HG03575 (cell line): ENCODE results near the gene ZNF490.
"Not testable (repeated sequence)": the region's sequence is repeated elsewhere in the genome, so short reads cannot be mapped to it uniquely, and the experiment has no call there.

Experiments
- ATAC-seq: cut with Tn5 transposase; IDR thresholded peaks from one replicate; pipeline ENCODE4 v1.9.1; 2021; ENCODE audit not compliant: unreplicated experiment, insufficient number of reproducible peaks, low FRiP score; ENCODE audit errors: extremely low read depth

ZNF490 gene

DNA sequence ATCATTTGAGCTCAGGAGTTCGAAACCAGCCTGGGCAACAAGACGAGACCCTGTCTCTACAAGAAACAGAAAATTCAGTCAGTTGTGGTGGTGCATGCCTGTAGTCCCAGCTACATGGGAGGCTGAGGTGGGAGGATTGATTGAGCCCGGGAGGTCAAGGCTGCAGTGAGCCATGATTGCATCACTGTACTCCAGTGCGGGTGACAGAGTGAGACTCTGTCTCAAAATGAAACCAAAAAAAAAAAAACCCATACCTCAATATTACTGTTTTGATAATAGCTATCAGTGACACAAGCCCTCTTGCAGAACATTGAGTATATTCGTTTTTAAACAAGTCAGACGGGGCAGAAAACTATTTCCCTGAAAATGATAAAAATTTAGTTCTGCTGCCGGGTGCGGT lies 16.3 kb upstream of the ZNF490 start:
- no peak for ATAC-seq

DNA sequence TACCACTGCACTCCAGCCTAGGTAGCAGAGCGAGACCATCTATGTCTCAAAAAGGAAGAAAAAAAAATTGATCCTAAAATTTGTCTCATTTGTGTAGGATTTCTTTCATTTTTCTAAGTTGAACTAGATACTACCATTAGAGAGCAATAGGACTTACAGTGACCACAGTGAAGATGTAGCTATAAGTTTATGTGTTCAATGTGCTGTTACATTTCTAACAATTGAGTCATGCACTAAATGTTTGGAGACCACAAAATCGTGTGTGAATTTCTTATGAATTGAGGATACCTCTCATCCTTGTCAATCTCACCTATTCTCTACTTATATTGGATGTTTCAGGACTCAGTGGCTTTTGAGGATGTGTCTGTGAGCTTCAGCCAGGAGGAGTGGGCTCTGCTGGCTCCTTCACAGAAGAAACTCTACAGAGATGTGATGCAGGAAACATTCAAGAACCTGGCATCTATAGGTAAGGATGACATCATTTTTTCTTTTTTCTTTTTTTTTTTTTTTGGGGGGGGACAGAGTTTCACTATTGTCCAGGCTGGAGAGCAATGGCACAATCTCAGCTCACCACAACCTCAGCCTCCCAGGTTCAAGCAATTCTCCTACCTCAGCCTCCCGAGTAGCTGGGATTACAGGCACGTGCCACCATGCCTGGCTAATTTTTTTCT lies 12.9 kb upstream of the ZNF490 start:
- ATAC-seq = no peak

DNA sequence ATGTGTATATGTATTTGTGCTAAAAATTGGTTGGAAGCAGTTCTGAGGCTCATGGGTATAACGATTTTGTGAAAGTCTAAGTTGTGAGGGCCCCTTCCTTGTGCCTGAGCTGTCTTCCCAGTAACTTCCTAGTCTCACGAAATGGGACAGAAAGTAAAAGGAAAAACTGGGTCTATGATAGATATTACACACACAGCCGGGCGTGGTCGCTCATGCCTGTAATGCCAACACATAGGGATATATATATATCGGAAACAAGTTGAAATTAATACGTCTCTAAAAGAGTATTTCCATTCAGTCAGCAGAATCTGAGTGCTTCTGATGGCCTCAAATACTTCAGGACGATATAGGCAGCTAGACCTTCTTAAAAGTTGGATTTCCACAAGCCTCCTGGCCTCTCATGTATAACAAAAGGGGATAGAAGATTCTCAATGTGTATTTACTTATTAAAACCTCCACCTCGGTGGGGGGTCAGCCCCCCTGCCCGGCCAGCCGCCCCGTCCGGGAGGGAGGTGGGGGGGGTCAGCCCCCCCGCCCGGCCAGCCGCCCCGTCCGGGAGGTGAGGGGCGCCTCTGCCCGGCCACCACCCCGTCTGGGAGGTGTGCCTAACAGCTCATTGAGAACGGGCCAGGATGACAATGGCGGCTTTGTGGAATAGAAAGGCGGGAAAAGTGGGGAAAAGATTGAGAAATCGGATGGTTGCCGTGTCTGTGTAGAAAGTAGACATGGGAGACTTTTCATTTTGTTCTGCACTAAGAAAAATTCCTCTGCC lies 10.8 kb upstream of the ZNF490 start:
- ATAC-seq = not testable (repeated sequence)

DNA sequence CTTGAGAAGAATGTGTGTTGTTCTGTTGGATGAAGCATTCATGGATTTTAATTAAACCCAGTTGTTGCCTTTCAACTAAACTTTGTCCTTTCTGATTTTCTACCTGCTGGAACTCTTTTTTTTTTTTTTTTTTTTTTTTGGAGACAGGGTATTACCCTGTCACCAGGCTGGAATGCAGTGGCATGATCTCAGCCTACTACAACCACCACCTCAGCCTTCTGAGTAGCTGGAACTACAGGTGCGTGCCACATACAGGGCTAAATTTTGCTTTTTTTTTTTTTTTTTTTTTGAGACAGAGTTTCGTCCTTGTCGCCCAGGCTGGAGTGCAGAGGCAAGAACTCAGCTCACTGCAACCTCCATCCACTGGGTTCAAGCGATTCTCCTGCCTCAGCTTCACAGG lies 7.0 kb upstream of the ZNF490 start:
- no peak for ATAC-seq

DNA sequence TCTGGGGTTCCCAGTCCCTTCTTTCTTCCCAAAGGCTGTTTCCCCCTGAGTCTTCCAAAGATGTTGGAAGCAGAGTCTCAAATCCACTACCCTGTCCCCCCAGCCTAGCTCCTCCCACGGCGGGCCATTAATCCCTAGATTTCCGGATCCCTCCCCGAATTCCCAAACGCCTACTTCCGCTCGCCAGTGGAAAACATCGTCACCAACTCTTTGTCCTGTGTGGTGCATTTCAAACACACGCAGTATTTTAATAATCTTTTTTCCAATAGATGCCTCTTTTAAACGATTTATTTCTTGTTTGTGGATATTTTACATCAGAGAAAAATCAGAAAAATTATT lies 717 bp upstream of the ZNF490 start:
- ATAC-seq = no peak

DNA sequence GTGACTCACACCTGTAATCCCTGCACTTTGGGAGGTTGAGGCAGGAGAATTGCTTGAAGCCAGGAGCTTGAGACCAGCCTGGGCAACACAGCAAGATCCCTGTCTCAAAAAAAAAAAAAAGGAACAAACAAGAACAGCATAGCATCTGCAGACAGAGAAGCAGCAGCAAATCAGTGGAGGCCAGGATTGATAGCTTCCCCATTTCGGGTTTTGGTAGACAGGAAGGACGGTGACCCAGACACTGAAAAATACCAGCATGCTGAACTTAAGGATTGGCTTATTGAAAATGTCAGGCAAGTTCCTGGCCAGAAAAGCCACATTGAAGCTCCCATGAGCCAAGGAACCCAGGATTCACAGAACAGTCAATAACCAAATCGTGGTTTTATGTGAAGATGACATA lies 3.0 kb downstream of the ZNF490 start:
- no peak for ATAC-seq

DNA sequence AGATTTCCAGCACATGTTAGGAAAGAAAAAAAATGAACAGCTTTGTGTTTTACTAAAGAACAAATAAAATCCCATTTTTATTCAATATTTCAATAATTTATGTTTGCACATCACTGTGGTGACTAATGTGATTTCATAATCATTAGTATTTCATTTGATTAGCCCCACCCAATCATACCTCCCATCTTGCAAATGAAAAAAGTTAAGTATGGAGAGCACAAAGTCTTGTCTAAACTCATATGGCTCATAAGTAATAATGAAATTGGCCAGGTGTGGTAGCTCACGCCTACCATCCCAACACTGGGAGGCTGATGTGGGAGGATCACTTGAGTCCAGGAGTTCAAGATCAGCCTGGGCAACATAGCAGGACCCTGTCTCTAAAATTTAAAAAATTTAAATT lies 3.8 kb downstream of the ZNF490 start:
- no peak for ATAC-seq

DNA sequence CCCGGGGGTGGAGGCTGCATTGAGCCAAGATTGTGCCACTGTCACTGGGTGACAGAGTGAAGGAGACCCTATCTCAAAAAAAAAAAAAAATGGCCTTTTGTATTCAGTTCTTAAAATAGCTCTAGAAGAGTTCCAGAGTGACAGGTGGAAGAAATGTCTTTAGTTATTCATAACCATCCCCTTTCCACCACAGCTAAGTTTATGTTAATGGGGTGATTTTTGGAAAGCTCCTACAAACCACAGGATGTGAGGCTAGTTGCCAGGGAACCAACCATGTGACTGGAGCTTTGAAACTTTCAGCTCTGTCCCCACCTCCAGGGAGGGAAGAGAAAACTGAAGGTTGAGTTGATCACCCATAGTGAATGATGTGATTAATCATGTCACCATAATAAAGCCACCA lies 6.9 kb downstream of the ZNF490 start:
- ATAC-seq = no peak

DNA sequence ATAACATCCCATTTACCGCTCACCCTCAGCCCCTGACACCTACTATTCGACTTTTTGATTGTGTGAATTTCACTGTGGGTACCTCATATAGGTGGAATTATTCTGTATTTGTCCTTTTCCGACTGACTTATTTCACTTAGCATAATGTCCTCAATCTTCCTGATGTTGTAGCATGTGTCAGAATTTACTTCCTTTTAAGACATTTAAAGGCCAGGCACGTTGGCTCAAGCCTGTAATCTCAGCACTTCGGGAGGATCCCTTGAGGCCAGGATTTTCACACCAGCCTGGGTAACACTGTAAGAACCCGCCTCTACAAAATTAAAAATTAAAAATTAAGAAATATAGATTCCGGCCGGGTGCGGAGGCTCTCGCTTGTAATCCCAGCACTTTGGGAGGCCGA lies 13.0 kb downstream of the ZNF490 start:
- ATAC-seq = no peak

DNA sequence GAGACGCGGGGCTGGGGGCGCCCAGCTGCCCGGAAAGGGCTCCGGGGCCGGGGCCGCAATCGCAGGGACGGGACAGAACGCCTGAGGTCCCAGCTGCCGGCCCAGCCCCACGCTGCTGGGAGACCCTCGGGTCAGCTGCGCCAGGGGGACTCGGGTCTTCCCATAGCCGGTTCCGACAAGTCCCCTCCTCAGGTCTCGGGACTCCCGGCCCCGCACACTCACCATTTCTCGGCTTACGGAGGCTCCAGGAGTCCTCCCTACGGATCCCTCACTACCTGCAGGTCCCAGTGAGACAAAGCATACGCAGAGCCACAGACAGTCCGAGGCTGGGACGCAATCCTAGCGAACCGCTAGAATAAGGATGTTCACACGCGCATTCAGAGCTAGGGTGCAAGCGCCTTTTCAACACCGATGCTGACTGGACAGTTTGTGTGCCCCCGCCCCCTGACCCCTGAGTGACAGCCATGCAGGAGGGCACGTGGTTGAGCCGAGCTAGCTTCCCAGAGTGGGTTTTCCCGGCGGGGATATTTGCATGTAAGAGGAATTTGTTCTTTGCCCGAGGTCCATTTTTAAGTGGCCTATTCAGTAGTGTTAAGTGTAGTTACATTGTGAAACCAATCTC lies 13.6 kb downstream of the ZNF490 start:
- ATAC-seq = no peak

DNA sequence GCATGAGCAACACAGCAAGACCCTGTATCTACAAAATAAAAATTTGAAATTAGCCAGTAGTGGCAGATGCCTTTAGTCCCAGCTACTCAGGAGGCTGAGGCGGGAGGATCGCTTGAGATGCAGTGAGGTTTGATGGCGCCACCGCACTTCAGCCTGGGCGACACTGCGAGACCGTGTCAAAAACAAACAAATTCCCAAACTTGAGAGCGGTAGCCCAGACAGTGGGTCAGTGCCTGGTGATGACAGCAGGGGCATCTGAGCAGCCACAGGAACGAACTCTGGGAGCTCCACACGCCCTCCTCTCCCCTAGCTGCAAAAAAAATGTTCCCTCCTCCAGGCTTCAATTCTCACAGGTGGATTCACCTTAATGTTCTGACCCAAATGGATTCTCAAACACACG lies 14.1 kb downstream of the ZNF490 start:
- ATAC-seq = no peak

DNA sequence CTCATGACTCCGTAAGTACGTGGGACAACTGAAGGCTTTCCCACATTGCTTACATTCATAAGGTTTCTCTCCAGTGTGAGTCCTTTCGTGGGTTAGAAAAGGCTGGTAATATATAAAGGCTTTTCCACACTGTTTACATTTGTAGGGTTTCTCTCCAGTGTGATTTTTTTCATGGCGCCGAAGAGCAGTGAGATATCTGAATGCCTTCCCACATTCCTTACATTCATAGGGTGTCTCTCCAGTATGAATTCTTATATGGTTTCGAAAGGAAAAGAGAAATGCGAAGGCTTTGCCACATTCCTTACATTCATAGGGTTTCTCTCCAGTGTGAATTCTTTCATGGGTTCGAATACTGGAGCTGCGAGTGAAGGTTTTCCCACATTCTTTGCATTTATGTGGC lies 29.5 kb downstream of the ZNF490 start:
- no peak for ATAC-seq

DNA sequence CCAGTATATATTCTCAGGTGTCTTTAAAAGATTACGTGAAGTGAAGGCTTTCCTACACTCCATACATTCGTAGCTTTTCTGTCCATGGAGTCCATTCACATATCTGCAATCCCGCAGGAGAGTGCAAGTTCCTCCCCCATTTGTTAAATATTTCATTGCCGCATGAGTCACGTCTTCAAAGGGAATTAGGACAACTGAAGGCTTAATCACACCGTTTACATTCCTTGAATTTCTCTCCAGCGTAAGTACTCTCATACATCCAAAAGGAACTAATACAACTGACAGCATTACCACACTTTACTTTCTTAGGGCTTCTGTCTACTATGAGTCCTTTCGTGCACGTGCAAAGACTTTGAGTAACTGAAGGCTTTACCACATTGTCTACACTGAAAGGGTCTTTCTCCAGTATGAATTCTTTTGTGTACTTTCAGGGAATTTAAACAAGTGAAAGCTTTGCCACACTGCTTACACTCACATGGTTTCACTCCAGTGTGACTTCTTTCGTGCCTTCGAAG lies 30.4 kb downstream of the ZNF490 start:
- no peak for ATAC-seq

DNA sequence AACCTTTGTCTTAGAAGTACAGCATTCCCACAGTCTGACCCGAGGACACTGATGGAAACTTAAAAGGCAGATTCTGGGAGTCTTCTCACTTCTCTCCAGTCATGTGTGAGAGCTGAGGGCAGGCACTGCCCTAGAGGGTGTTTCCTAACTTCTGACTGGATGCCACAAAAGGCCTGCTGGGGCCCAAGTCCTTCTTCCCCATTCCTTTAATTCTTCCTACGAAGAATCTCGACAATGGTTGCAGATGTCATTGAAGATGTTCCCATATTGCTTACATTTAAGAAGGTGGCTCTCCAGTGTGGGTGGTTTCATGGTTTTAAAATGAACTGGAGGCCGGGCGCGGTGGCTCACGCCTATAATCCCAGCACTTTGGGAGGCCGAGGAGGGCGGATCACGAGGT lies 32.0 kb downstream of the ZNF490 start:
- ATAC-seq = no peak

DNA sequence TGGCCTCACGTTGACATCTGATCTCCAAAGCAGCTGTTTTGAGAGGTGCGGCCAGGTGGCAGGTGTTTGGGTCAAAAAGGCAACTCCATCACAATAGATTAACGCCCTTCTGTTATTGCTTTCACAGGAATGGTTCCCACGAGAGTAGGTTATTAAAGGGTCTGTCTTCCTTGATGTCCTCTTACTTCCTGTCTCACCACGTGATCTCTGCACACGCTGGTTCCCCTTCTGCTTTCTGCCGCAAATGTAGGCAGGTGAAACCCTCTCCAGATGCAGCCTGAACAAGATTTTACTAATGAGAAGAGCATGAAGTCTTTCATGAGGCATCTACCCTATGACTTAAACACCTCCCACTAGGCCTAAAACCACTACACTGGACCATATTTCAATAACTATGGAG lies 36.6 kb downstream of the ZNF490 start:
- ATAC-seq = no peak

DNA sequence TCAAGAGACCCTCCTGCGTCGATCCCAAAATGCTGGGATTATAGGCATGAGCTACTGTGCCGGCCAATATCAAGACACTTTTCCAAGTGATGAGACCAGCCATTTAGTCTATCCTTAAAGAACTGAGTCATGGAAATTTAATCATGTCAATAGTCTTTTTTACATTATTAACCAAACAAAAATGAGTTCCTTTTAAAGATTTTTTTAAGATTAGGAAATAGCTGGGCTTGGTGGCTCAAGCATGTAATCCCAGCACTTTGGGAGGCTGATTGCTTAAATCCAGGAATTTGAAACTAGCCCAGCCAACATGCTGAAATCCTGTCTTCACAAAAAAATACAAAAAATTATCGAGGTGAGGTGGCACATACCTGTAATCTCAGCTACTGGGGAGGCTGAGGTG lies 42.7 kb downstream of the ZNF490 start:
- ATAC-seq = no peak

DNA sequence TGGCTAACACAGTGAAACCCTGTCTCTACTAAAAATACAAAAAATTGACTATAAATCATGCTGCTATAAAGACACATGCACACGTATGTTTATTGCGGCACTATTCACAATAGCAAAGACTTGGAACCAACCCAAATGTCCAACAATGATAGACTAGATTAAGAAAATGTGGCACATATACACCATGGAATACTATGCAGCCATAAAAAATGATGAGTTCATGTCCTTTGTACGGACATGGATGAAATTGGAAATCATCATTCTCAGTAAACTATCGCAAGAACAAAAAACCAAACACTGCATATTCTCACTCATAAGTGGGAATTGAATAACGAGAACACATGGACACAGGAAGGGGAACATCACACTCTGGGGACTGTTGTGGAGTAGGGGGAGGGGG lies 44.2 kb downstream of the ZNF490 start:
- not testable (repeated sequence) for ATAC-seq

DNA sequence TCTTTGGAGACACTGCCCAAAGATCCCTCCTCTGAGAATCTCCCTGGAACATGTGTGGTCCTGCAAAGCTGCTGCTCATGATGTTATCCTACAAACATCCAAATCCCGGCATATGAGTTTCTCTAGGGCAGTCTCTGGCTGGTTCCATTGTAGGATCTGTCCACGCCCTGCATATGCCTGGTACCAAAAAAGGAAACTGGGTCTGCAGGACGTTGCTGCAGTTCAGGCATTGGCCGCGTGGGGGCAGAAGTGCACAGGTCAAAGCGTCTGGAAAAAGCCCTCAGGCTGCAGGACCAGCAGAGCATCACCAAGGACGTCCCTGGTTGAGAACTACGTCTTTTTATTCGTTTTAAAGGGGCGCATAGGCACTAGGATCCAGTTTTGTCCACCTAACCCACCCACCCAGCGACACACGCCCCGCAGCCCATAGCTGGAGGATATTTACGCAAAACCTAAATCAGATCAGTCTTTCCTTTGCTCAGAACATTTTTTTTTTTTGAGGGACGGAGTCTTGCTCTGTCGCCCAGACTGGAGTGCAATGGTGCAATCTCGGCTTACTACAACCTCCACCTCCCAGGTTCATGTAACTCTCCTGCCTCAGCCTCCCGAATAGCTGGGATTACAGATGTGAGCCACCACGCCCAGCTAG lies 46.5 kb downstream of the ZNF490 start:
- no peak for ATAC-seq

DNA sequence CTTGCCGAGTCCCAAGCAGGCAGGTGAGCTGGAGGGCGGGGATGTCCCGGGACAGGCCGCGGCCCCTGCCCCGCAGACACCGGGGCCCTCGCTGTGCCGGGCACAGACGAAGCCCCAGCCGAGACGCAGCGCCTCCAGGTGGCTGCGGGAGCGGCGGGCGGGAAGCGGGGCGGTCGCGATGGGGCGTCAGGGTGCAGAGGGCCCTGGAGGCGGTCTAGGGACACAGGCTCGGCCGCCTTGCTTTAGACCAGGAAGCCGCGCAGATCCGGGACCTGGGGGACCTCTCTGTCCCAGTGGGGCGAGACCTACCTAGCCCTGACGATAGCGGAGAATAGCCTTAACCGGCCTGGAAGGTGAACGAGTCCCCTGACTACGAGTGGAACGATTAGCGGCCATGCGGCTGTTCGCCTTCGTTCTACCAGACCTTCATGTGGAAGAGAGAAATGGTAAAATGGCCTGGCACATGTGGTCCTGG lies 55.1 kb downstream of the ZNF490 start:
- no peak for ATAC-seq
